GM12874 (cell line): Measurements from ENCODE around the gene VWC2L.

Source experiments
- TF ChIP-seq, protein P1 (sequence below): IDR thresholded peaks from 2 replicates; pipeline ENCODE4 v1.5.1; 2011; ENCODE audit warnings: low read depth, mild to moderate bottlenecking, control low read depth, low read length, moderate library complexity; ENCODE audit not compliant: insufficient read depth

VWC2L gene

DNA sequence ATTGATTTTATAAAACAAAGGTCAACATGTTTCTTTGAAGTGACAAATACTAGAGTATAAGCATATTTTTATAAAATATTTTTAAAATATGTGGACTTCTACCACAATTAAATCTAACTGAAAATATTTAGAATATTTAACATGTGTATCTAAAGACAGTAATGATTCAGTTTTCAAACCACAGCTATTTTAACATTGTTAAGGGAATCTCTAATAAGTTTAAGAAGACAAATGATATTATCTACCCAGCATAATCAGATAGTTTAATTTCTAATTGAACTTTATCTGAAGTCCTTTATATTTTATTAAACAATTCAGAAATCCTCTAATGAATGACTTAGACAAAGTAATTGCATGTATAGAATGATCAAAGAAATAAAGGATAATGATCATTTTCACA is 96.2 kb downstream of the VWC2L start:
- TF ChIP-seq, protein P1, sequence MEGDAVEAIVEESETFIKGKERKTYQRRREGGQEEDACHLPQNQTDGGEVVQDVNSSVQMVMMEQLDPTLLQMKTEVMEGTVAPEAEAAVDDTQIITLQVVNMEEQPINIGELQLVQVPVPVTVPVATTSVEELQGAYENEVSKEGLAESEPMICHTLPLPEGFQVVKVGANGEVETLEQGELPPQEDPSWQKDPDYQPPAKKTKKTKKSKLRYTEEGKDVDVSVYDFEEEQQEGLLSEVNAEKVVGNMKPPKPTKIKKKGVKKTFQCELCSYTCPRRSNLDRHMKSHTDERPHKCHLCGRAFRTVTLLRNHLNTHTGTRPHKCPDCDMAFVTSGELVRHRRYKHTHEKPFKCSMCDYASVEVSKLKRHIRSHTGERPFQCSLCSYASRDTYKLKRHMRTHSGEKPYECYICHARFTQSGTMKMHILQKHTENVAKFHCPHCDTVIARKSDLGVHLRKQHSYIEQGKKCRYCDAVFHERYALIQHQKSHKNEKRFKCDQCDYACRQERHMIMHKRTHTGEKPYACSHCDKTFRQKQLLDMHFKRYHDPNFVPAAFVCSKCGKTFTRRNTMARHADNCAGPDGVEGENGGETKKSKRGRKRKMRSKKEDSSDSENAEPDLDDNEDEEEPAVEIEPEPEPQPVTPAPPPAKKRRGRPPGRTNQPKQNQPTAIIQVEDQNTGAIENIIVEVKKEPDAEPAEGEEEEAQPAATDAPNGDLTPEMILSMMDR: no peak

DNA sequence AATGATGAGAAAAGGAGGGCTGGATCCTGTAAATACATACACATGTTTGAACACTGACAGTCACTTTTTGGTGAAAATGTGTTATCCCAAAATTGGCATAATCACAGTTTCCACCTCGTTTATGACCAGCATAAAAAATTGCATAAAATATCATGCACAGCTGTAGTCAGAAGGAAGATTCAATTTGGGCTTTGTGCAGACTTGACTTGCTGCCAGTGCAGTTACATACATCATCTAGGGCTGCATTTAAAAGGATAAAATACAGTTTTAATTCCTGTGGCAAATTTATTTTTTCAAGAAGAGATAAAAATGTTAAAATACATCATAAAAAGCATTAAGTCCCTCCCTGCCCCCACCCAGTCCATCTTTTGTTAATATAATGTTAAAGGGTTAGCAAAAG is 103.8 kb downstream of the VWC2L start:
- TF ChIP-seq, protein P1: no peak

DNA sequence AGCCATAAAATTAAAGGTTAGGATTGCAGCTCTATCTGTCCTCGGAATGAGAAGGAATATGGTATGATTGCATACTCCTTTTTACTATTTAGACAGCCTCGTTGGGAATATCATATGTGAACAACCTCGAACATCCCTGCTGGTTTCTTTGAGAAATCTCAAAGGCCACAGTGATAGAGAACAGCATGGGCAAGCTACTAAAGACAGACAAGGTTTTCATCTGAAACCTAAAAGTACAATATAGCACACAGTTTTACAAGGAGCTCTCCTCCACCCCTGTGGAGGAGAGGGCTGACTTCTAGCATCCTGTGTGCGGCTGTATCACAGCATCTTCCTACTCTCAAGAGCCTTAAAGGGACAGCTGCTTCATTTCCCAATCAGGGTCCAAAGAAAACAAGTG is 104.3 kb downstream of the VWC2L start:
- TF ChIP-seq, protein P1: no peak

DNA sequence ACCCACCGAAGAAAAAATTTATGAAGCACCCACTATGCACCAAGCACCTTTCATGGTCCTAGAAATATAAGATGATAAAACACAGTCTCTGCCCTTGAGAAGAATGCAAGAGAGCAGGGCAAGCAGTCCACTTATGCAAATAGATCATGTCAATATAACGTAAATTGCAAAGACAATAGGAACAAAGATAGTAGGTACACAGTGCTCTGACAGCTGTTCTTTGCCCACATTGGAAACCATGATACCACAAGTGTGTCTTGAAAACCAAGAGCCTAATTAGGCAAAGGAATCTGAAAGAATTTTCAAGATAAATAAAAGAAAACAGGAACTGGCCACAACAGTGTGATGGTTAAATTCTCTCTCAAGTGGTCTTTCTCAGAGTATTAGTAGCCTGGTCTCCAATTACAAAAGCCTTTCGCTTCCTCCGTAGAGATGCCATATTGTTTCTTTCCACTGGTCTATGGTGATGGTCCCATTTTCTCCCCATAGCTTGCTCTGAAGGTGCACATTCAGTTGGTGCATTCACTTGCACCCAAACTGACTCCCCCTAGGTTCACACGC is 108.5 kb downstream of the VWC2L start:
- TF ChIP-seq, protein P1: no peak

DNA sequence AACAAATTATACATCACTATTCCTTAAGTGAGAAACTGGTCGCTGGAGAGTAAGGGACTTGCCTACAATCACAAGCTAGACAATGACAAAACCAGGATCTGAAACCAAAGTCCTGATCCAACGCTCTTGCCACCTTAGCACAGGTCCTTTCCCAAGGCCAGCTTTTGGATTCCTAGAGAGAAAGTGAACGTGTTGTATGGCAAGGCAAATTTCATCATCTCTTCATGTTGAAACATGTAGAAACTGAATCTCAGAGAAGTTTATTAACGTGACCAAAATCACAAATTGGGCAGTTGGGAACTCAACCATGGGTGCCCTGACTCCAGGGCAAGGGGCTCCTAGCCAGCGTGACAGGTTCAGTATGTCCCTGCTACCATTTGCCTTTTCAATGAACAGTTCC is 118.2 kb downstream of the VWC2L start:
- TF ChIP-seq, protein P1: no peak

DNA sequence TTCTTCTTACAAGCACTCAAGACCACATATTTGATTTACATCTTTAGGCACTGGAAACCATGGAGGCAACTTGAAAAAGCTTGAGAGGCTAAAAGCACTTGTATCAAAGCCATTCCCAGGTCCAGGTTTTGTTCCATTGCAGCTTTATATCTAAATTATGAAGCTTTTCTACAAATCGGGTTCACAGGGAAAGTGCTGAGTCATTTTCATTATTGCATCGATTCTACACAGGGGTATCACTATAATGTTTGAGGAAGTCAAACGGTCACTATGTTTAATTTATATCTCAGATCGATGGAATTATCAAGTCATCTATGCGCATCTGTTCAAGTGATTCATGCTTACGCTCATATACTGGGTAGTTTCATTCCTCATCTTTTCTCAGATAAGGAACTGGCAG is 118.7 kb downstream of the VWC2L start:
- TF ChIP-seq, protein P1: no peak

DNA sequence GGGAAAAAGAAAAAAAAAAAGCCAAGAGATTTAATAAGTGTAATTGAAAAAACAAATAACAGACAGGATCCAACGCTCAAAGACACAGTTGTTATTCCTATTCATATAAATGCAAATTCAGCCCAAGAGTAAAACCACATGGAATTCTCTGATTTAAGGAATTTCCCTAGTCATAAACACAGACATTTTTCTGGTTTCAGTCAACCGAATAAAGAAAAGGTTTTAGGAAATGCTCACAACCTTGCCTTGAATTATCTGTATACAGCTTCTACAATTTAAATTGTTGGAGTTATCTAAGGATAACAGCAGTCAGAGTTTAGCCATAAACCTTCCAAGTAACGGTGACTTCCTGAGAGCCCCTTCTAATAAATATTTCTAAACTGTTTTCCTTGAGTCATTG is 122.7 kb downstream of the VWC2L start:
- TF ChIP-seq, protein P1: no peak
